ENCODE results near the gene GCNT2. TPM values are rescaled to one million over a fixed set of nuclear protein-coding genes. Genes with fewer than 3 reads are reported as not detected.
"Not testable (repeated sequence)": the region's sequence is repeated elsewhere in the genome, so short reads cannot be mapped to it uniquely, and the experiment has no call there.

Gene GCNT2
- total RNA-seq, 1 experiment from 2014 or later = 51.2 TPM

DNA sequence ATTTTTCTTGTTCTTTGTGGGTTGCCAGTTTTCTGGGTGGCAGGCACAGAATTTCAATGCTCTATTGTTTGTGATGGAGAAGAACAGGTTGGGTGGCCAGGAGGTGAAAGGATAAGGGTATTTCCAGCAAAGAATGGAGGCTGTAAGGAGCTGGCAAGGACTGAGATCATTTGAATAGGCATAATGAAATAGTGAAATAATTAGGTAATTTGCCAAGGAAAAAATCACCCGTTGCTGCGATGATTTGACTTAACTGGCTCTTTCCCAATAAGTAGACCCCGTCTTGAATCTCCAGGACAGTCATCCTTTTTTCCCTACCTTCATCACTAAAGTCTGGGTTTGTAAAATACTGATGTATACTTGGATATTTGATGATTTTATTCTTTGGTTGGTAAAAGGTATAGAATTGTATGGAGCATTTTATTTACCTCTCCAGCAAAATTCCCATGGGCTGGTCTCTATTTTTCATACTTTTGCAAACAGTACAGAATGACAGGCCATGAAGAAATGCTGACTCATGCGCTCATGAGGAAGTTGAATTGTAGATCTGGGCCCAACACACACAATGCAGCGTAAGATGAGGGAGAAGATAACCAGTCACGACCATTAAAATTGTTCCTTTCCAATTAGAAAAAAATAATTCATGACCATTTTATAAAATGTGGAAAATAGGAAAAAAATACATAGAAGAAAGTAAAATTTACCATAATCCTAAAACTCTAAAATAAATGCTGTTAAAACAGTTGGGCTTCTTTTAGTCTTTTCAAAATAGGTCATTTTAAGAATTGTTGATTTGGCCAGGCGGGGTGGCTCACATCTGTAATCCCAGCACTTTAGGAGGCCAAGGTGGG, 2.4 kb upstream of the GCNT2 start:
- ChIA-PET POLR2A (no interaction called here), CTCF (no interaction called here)
- H3K4me1 Mint-ChIP-seq = peaks cover 52% of the 10 kb centered on the region
- TF ChIP-seq FOXP4 (CRISPR knock-in tag; IDR thresholded peaks at IDR 0.05) (no peak), TEAD4 (CRISPR knock-in tag; IDR thresholded peaks at IDR 0.05) (no peak), KAT7 (CRISPR knock-in tag; IDR thresholded peaks at IDR 0.05; ENCODE audit: borderline replicate concordance) (no peak), NFE2L1 (CRISPR knock-in tag; IDR thresholded peaks at IDR 0.05) (peak; percentile 76), MYBL2 (CRISPR knock-in tag; IDR thresholded peaks at IDR 0.05) (no peak), AFF4 (CRISPR knock-in tag; IDR thresholded peaks at IDR 0.05; ENCODE audit: borderline replicate concordance) (no peak)
- TF ChIP-seq, protein P1, sequence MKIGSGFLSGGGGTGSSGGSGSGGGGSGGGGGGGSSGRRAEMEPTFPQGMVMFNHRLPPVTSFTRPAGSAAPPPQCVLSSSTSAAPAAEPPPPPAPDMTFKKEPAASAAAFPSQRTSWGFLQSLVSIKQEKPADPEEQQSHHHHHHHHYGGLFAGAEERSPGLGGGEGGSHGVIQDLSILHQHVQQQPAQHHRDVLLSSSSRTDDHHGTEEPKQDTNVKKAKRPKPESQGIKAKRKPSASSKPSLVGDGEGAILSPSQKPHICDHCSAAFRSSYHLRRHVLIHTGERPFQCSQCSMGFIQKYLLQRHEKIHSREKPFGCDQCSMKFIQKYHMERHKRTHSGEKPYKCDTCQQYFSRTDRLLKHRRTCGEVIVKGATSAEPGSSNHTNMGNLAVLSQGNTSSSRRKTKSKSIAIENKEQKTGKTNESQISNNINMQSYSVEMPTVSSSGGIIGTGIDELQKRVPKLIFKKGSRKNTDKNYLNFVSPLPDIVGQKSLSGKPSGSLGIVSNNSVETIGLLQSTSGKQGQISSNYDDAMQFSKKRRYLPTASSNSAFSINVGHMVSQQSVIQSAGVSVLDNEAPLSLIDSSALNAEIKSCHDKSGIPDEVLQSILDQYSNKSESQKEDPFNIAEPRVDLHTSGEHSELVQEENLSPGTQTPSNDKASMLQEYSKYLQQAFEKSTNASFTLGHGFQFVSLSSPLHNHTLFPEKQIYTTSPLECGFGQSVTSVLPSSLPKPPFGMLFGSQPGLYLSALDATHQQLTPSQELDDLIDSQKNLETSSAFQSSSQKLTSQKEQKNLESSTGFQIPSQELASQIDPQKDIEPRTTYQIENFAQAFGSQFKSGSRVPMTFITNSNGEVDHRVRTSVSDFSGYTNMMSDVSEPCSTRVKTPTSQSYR (CRISPR knock-in tag; IDR thresholded peaks at IDR 0.05) = no peak
- no peaks in the 10 kb centered on the region for H3K27me3 Mint-ChIP-seq (ENCODE audit: low read depth)
- no peaks in the 10 kb centered on the region for H3K36me3 Mint-ChIP-seq
- no peaks in the 10 kb centered on the region for H3K9me3 Mint-ChIP-seq
- ATAC-seq = no peak
- DNase-seq (ENCODE audit: low spot score) = no peak
- H3K4me3 Mint-ChIP-seq = no peak overlapping the region
- H3K27ac Mint-ChIP-seq = peak overlapping the region; percentile 71

GRCh38 chr6:10519408-10519697, 1.8 kb upstream of the GCNT2 start:
- H3K36me3 Mint-ChIP-seq; H3K4me3 Mint-ChIP-seq; DNase-seq (ENCODE audit: low spot score); H3K9me3 Mint-ChIP-seq; ATAC-seq; CTCF ChIA-PET; POLR2A ChIA-PET; H3K27me3 Mint-ChIP-seq (ENCODE audit: low read depth): not testable (repeated sequence)
- Mint-ChIP-seq H3K4me1 (peaks cover 55% of the 10 kb centered on the region), H3K27ac (peak overlapping the region; percentile 35; the same call in 1 of the 2 replicates)

DNA sequence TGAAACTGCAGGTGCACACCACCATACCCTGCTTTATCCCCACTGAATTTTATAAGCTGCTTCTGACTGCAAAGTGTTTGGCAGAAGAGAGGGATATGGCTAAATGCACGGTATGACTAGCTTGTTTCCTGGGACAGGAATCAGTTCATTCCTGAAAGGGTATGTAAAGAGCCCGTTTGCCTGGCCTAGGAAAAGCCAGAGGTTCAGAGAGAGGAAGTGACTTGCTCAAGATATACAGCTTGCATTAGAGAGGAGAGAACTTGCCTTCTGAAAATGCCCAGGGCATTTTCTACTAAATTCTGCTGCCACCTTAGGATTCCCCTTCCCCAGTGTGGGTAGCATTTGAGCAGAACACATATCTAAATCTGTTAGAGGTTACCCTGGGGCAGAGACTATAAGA, 683 bp upstream of the GCNT2 start:
- ChIA-PET CTCF (interaction anchor here (0.6 to 1.9 kb wide), 5 partner anchors 10 to 101 kb away, joined by 4 to 16 read pairs (median 6); no protein-coding TSS in a partner anchor), POLR2A (interaction anchor here (1.1 to 1.8 kb wide), 6 partner anchors 9 to 202 kb away, joined by 3 to 10 read pairs (median 6); partner anchors contain the start of genes C6orf52, PAK1IP1 and TMEM14C)
- DNase-seq (ENCODE audit: low spot score) (no peak), ATAC-seq (no peak)
- H3K4me3 Mint-ChIP-seq = peak overlapping the region; percentile 51
- TF ChIP-seq ZNF121 (CRISPR knock-in tag; IDR thresholded peaks at IDR 0.05) (no peak), CREM (CRISPR knock-in tag; IDR thresholded peaks at IDR 0.05) (no peak), PREB (CRISPR knock-in tag; IDR thresholded peaks at IDR 0.05; ENCODE audit: borderline replicate concordance) (no peak), OVOL2 (CRISPR knock-in tag; IDR thresholded peaks at IDR 0.05; ENCODE audit: borderline replicate concordance) (no peak), MYBL2 (CRISPR knock-in tag; IDR thresholded peaks at IDR 0.05) (no peak), ZNF671 (CRISPR knock-in tag; IDR thresholded peaks at IDR 0.05) (no peak), NR3C1 (CRISPR knock-in tag; conservative IDR thresholded peaks at IDR 0.05; ENCODE audit: low read depth) (no peak), MLX (CRISPR knock-in tag; IDR thresholded peaks at IDR 0.05) (no peak)
- no peaks in the 10 kb centered on the region for H3K9me3 Mint-ChIP-seq
- H3K27me3 Mint-ChIP-seq (ENCODE audit: low read depth) = no peaks in the 10 kb centered on the region
- H3K27ac Mint-ChIP-seq = peak overlapping the region; percentile 99
- peaks cover 62% of the 10 kb centered on the region for H3K4me1 Mint-ChIP-seq
- no peaks in the 10 kb centered on the region for H3K36me3 Mint-ChIP-seq
